NCI-H446 (cell line): ENCODE data around the gene ALX3.
"Not testable (repeated sequence)": the region's sequence is repeated elsewhere in the genome, so short reads cannot be mapped to it uniquely, and the experiment has no call there.

Source experiments
- DNase-seq, 2 experiments: peaks; one replicate each; lab custom pipeline; 2025; lab: John Stamatoyannopoulos, UW

The ALX3 gene

GRCh38 chr1:110047463-110047862 is 23.0 kb downstream of the ALX3 start:
- no peak for DNase-seq

DNA sequence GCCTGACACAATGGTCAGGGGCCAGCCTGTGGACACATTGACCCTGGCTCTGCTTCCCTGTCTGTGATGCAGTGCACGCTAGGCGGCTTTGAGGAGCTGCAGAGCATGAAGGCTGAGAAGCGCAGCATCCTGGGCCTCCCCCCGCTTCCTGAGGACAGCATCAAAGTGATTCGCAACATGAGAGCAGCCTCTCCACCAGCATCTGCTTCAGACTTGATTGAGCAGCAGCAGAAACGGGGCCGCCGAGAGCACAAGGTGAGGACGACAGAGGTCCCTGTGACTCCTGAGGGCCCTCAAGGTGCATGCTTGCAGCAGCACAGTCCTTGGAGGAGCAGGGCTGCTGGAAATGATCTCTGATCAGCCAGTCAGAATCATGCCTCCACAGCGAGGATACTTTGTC is 27.5 kb downstream of the ALX3 start:
- DNase-seq: no peak

DNA sequence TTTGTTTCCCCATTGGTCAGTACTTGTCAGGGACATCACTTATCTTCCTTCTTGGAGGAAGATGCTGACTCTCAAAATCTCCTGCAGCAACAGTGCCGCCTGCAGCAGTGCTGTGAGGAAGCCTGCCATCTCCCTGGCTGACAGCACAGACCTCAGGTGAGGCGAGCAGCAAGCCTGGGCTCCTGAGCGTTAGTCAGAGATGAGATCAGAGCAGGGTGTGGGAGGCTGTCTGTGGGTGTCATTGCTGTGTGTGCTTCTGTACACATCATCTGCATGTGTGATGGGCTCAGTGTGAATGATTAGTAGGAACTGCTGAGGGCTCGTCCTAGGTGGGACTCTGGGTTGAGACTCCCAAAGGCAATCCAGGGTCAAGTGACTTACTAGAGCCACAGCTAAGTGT is 29.9 kb downstream of the ALX3 start:
- DNase-seq: no peak

DNA sequence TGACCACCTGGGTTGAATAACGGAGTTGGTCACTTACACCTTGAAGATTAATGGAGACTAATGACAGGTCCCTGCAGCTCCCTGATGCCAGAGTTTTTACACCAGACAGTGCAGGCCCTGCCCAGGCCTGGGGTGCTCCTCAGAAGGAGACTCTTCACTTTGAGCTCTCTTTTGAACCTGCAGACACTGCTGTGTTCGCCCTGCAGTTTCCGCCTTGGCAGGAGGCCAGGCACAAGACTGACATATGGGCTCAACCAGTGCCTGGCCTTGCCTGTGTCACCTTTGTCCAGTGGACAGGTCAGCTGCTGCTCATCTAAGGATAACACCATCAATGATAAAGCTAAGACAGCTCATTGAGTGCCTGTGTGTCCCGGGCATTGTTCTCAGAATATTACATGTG is 30.8 kb downstream of the ALX3 start:
- DNase-seq: no peak

DNA sequence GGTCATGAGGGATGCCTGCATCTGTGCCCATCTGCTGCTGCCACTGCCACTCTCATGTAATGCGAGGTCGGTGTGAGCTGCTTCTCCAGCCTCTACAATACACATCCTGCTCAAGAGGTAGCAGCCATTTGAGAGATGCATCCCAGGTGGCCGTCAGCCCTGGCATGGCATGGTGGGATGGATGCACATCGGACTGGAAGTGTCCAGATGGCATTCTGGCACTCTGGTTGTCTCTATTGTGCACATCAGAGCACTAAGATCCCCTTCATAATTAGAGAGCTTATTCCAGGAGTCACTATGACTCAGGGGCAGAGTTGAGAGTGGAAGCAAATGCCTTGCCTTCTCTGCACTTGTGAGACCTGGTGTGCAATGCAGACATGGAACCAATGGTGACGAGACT is 32.2 kb downstream of the ALX3 start:
- DNase-seq: no peak

DNA sequence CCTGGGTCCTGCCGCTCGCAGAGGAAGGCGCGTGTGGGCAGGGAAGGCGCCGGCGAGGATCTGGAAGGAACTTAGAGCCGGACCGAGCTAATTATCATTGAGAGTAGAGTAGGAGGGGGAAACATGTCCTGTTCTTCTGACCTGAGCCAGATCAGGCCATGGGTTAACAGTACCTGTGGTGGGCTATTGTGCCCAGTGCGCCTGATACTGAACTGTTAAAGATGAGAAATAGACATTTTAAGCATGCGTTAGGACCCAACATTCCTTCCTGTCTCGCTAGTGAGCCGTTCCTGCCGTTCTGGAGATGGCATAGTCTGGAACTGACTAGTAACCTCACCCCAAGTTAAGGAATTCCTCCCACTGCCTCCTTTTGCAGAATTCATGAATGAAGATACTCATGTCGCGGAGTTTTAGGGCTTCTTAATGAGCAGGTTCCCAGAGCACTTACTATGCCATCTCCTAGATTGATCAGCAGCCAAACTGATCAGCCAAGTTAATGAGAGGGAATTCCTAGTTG is 35.2 kb downstream of the ALX3 start:
- DNase-seq: no peak

- peak; percentile 90 to 98 for DNase-seq
Measured at GRCh38 chr1:110034451-110035235, 35.8 kb downstream of the ALX3 start, which contains the start of gene STRIP1. TSS of gene STRIP1 (plus strand) at chr1:110034624. CDS start at chr1:110034638, 14 bp downstream.

GRCh38 chr1:110034040-110034450 is 36.4 kb downstream of the ALX3 start:
- no peak for DNase-seq

GRCh38 chr1:110033421-110033820 is 37.1 kb downstream of the ALX3 start:
- no peak for DNase-seq

GRCh38 chr1:110032327-110032726 is 38.1 kb downstream of the ALX3 start:
- no peak for DNase-seq

DNA sequence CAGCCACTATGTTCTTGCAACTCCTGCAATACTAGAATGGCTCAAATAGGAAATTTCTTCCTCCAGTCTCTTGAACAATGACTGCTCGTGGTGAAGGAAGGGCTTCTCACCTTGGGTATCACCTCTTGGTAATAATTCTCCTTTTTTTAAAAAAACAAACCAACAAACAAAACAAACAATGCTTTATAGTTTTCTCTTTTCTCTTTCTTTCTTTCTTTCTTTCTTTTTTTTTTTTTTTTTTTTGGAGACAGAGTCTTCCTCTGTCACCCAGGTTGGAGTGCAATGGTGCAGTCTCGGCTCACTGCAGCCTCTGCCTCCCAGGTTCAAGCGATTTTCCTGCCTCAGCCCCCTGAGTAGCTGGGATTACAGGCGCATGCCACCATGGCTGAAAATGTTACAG is 39.8 kb downstream of the ALX3 start:
- DNase-seq: not testable (repeated sequence)

GRCh38 chr1:110024613-110025012 is 45.9 kb downstream of the ALX3 start:
- no peak for DNase-seq

GRCh38 chr1:110021285-110021684 is 49.2 kb downstream of the ALX3 start:
- DNase-seq: no peak

DNA sequence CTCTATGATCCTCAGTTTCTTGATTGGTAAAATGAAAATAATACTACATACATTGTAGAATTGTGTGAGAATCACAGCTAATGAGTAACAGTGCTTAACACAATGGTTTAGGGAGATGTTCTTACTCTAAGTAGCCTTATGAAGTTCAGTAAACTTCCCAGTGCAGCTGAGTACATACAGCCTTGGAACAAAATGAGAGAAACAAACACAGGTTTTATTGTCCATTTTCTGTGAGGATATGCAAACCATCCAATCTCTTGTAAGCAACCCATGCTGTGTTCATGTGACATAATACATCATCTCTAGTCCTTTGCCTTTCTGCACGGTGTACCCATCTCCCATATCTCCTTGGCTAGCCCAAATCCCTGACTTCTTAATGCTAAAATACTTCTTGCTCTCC is 50.7 kb downstream of the ALX3 start:
- DNase-seq: no peak

DNA sequence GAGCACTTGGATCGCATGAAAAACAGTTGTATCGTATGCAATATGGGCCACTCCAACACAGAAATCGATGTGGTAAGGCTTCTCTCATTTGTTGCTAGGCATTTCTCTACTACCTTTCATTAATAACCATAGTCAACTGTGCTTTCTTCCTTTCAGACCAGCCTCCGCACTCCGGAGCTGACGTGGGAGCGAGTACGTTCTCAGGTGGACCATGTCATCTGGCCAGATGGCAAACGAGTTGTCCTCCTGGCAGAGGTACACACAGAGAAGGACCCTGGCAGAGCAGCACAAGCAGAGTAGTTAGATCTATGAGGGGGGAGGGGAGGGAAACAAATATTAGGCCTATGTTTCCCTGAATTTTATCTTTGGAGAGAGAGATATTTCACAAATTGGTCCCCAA is 52.1 kb downstream of the ALX3 start:
- no peak for DNase-seq

DNA sequence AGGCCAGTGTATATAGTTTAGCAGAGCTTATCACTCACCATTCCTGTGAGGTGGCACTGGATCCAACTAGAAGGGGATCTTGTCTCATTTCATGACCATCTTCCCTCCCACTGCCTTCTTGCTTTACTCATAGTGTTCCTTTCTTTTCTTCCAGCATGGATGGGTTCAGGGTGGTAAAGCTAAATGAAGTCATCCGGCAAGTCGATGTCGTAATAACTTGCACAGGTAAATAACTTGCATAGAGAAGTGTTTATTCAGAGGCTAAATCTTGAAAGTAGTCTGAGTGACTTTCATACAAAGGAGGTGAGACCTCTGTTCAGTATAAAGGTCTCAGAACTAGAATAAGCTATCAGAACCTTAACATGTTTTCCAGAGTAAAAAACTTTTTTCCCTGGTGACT is 52.7 kb downstream of the ALX3 start:
- no peak for DNase-seq

- no peak for DNase-seq
Measured at GRCh38 chr1:110012100-110012780, 58.2 kb downstream of the ALX3 start.

DNA sequence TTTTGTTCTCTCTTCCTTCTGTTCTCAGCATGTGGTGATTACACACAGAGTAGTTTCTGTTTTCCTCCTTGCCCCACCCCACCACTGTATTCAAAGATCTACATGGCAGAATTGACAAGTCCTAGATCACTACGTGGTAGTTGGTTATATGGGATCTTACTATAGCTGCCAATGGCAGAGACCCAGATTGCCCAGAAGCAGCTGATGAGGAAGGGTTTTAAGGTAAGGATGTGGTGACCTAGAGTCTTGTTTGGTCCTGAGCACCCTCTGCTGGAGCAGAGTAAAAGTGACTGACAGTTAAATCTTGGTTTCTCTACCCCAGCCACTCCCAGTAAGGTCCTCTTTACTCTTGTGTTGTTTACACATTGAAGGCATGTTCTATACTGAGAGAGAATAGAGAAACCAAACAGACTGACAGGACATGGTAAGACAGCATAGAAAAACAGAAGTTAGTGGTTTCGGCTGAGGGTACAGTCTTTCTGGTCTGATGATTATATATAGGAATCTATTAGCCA is 58.9 kb downstream of the ALX3 start:
- DNase-seq: peak; percentile 11 to 39
